ENCODE results near the gene BRCC3.

DNA sequence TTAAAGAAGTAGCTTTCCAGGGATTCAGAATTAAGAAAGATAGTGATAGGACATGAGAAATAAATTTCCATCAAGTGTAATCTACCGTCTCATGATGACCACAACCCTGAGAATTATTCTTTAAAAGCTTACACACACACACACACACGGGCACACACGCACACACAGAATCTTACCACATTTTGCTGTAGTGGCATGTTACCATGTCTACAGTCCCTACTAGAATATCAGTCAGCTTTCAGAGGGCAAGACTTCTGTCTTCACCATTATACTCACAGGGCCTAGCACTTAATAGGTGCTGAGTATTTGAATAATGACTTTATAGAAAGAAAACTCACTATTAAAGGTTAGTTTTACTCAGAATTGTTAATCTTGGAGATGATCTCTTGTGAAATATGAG, 15.8 kb upstream of the BRCC3 start:
- TF ChIP-seq, protein P1, sequence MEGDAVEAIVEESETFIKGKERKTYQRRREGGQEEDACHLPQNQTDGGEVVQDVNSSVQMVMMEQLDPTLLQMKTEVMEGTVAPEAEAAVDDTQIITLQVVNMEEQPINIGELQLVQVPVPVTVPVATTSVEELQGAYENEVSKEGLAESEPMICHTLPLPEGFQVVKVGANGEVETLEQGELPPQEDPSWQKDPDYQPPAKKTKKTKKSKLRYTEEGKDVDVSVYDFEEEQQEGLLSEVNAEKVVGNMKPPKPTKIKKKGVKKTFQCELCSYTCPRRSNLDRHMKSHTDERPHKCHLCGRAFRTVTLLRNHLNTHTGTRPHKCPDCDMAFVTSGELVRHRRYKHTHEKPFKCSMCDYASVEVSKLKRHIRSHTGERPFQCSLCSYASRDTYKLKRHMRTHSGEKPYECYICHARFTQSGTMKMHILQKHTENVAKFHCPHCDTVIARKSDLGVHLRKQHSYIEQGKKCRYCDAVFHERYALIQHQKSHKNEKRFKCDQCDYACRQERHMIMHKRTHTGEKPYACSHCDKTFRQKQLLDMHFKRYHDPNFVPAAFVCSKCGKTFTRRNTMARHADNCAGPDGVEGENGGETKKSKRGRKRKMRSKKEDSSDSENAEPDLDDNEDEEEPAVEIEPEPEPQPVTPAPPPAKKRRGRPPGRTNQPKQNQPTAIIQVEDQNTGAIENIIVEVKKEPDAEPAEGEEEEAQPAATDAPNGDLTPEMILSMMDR (IDR thresholded peaks at IDR 0.05): no peak
- TF ChIP-seq POLR2AphosphoS5 (IDR thresholded peaks at IDR 0.05) (no peak), EP300 (IDR thresholded peaks at IDR 0.05) (no peak)
